SK-N-SH (cell line): ENCODE results near the gene TANC2. TPM values are rescaled to one million over a fixed set of nuclear protein-coding genes. Genes with fewer than 3 reads are reported as not detected.

Source experiments
- CTCF ChIA-PET: fragments of 300-600, 350-600 bp; formaldehyde crosslinking; extraction: SDS; loops from one replicate; lab custom pipeline; 2021; lab: Yijun Ruan, JAX
- POLR2A ChIA-PET: fragments of 350-600 bp; sonication (Branson Sonifier 250); formaldehyde crosslinking; extraction: SDS; loops from one replicate; lab custom pipeline; 2020; ENCODE audit warnings: antibody characterized with exemption, inconsistent platforms; lab: Yijun Ruan, JAX
- DNase-seq: peaks from one replicate; pipeline ENCODE4 v3.0.0; 2012
- H2AFZ ChIP-seq: fragments of 200-600 bp; sonication (generic); 2 replicates; pipeline ENCODE4 v1.8.1; 2016; ENCODE audit warnings: antibody characterized with exemption, mild to moderate bottlenecking, low read depth
- H3F3A ChIP-seq: fragments of 200-600 bp; sonication (generic); replicated peaks from 2 replicates; pipeline ENCODE3; 2016; ENCODE audit warnings: antibody characterized with exemption, mild to moderate bottlenecking; ENCODE audit not compliant: insufficient read depth
- H3K27ac ChIP-seq, 2 experiments: fragments of 200-500 bp in 1 of 2; fragments of 200-600 bp in 1 of 2; sonication (Bioruptor generic) in 1 of 2; sonication (generic), shearing (Covaris generic) in 1 of 2; 2 replicates each; pipeline versions ENCODE4 v1.5.1 to v1.6.1; 2014 to 2016; ENCODE audit warnings: low read depth in 2 of 2, inconsistent platforms in 1 of 2, low read length in 1 of 2, mild to moderate bottlenecking in 1 of 2, mixed read lengths in 1 of 2
- H3K27me3 ChIP-seq: fragments of 200-600 bp; sonication (generic), shearing (Covaris generic); 2 replicates; pipeline ENCODE4 v1.6.1; 2016; ENCODE audit warnings: mixed run types; ENCODE audit not compliant: insufficient read depth
- H3K36me3 ChIP-seq, 2 experiments: fragments of 200-500 bp in 1 of 2; fragments of 200-600 bp in 1 of 2; sonication (Bioruptor generic) in 1 of 2; sonication (generic) in 1 of 2; replicated peaks in 1 of 2; 2 replicates each; pipeline versions ENCODE3 to v1.5.1; 2014 to 2016; ENCODE audit warnings: low read length in 1 of 2, mild to moderate bottlenecking in 1 of 2; ENCODE audit not compliant: insufficient read depth in 2 of 2, control insufficient read depth in 1 of 2
- H3K4me1 ChIP-seq, 2 experiments: fragments of 200-500 bp in 1 of 2; fragments of 200-600 bp in 1 of 2; sonication (Bioruptor generic) in 1 of 2; sonication (generic), shearing (Covaris generic) in 1 of 2; 2 replicates each; pipeline versions ENCODE4 v1.5.1 to v1.6.1; 2014 to 2016; ENCODE audit warnings: low read depth in 1 of 2, low read length in 1 of 2, mixed run types in 1 of 2; ENCODE audit not compliant: insufficient read depth in 2 of 2, control insufficient read depth in 1 of 2
- H3K4me2 ChIP-seq: fragments of 200-600 bp; sonication (generic), shearing (Covaris generic); 2 replicates; pipeline ENCODE4 v1.6.1; 2017; ENCODE audit warnings: mixed run types
- H3K4me3 ChIP-seq, 2 experiments: fragments of 200-500 bp in 1 of 2; fragments of 200-600 bp in 1 of 2; sonication (Bioruptor generic) in 1 of 2; sonication (generic), shearing (Covaris generic) in 1 of 2; 2 replicates each; pipeline versions ENCODE4 v1.5.1 to v1.8.1; 2014 to 2016; ENCODE audit warnings: low read depth in 2 of 2, inconsistent platforms in 1 of 2, low read length in 1 of 2, mild to moderate bottlenecking in 1 of 2, mixed read lengths in 1 of 2, moderate library complexity in 1 of 2
- H3K79me2 ChIP-seq: fragments of 200-600 bp; sonication (generic); 2 replicates; pipeline ENCODE4 v1.8.1; 2017; ENCODE audit warnings: mild to moderate bottlenecking; ENCODE audit not compliant: insufficient read depth
- H3K9ac ChIP-seq: fragments of 200-600 bp; sonication (generic); 2 replicates; pipeline ENCODE4 v1.6.1; 2017; ENCODE audit warnings: mixed run types
- H3K9me2 ChIP-seq: fragments of 200-600 bp; sonication (generic); 2 replicates; pipeline ENCODE4 v1.6.1; 2017; ENCODE audit warnings: mixed run types
- H3K9me3 ChIP-seq: fragments of 200-600 bp; sonication (generic); 2 replicates; pipeline ENCODE4 v1.6.1; 2017; ENCODE audit warnings: mixed run types, mild to moderate bottlenecking, moderate library complexity
- H4K20me1 ChIP-seq: fragments of 200-600 bp; sonication (generic); 2 replicates; pipeline ENCODE4 v1.6.1; 2017; ENCODE audit warnings: mild to moderate bottlenecking, mixed run types; ENCODE audit not compliant: insufficient read depth
- CHD2 ChIP-seq: fragments of 150-350 bp; IDR thresholded peaks from 2 replicates; pipeline ENCODE4 v1.6.1; 2018; ENCODE audit warnings: low read length; ENCODE audit not compliant: partially characterized antibody
- CTCF ChIP-seq: fragments of 200-600 bp; sonication (generic); IDR thresholded peaks from 2 replicates; pipeline ENCODE4 v1.6.1; 2017; ENCODE audit warnings: antibody characterized with exemption, mild to moderate bottlenecking, moderate library complexity
- EP300 ChIP-seq, 2 experiments: IDR thresholded peaks; 2 replicates each; pipeline versions ENCODE4 v1.4.0 to v1.6.1; 2012; ENCODE audit warnings: borderline replicate concordance in 1 of 2, low read depth in 1 of 2, low read length in 1 of 2
- EZH2phosphoT487 ChIP-seq: fragments of 200-600 bp; sonication (generic); IDR thresholded peaks from 2 replicates; pipeline ENCODE4 v1.6.1; 2017; ENCODE audit warnings: low read depth, mixed run types, mild to moderate bottlenecking, antibody characterized with exemption, moderate library complexity, borderline replicate concordance
- FOSL2 ChIP-seq: IDR thresholded peaks from 2 replicates; pipeline ENCODE4 v1.4.0; 2012; ENCODE audit warnings: low read depth, mild to moderate bottlenecking, moderate library complexity, borderline replicate concordance
- FOXJ3 ChIP-seq: sonication (generic); formaldehyde crosslinking; IDR thresholded peaks from 2 replicates; pipeline ENCODE4 v1.5.1; 2020; ENCODE audit warnings: mild to moderate bottlenecking, missing genetic modification reagents
- FOXM1 ChIP-seq: IDR thresholded peaks from 2 replicates; pipeline ENCODE4 v1.4.0; 2012; ENCODE audit warnings: low read depth, mild to moderate bottlenecking
- GABPA ChIP-seq: IDR thresholded peaks from 2 replicates; pipeline ENCODE4 v1.4.0; 2012; ENCODE audit warnings: low read depth, mild to moderate bottlenecking
- GATA2 ChIP-seq: sonication (generic); formaldehyde crosslinking; IDR thresholded peaks from 2 replicates; pipeline ENCODE4 v1.5.0; 2020; ENCODE audit warnings: mild to moderate bottlenecking, missing genetic modification reagents
- IRF3 ChIP-seq: fragments of 150-350 bp; IDR thresholded peaks from 2 replicates; pipeline ENCODE4 v1.6.1; 2016; ENCODE audit warnings: mild to moderate bottlenecking, low read depth, low read length
- MAX ChIP-seq: IDR thresholded peaks from 2 replicates; pipeline ENCODE4 v1.4.0; 2012; ENCODE audit warnings: low read depth
- MXI1 ChIP-seq: IDR thresholded peaks from 2 replicates; pipeline ENCODE4 v1.6.1; 2012; ENCODE audit warnings: mild to moderate bottlenecking, low read depth, low read length, improper control_type of control experiment
- NRF1 ChIP-seq: IDR thresholded peaks from 2 replicates; pipeline ENCODE4 v1.6.1; 2012; ENCODE audit warnings: low read depth, mild to moderate bottlenecking, low read length
- PBX3 ChIP-seq: IDR thresholded peaks from 2 replicates; pipeline ENCODE4; 2012
- POLR2AphosphoS5 ChIP-seq: IDR thresholded peaks from 2 replicates; pipeline ENCODE4 v1.6.1; 2012; ENCODE audit warnings: low read depth, low read length
- RAD21 ChIP-seq: IDR thresholded peaks from 2 replicates; pipeline ENCODE4 v1.6.1; 2012; ENCODE audit warnings: mild to moderate bottlenecking, low read length
- RCOR1 ChIP-seq: fragments of 150-350 bp; IDR thresholded peaks from 2 replicates; pipeline ENCODE4 v1.6.1; 2017; ENCODE audit warnings: antibody characterized with exemption, low read length
- RFX5 ChIP-seq: IDR thresholded peaks from 2 replicates; pipeline ENCODE4 v1.6.1; 2012; ENCODE audit warnings: mild to moderate bottlenecking, improper control_type of control experiment, low read length
- RXRA ChIP-seq: IDR thresholded peaks from 2 replicates; pipeline ENCODE4 v1.4.0; 2012; ENCODE audit warnings: low read depth, mild to moderate bottlenecking, borderline replicate concordance
- SIN3A ChIP-seq: IDR thresholded peaks from 2 replicates; pipeline ENCODE4 v1.6.1; 2012; ENCODE audit warnings: low read depth, mild to moderate bottlenecking, low read length, moderate library complexity, borderline replicate concordance
- SMC3 ChIP-seq: IDR thresholded peaks from 2 replicates; pipeline ENCODE4 v1.6.1; 2012; ENCODE audit warnings: low read depth, low read length, improper control_type of control experiment
- TAF1 ChIP-seq: IDR thresholded peaks from 2 replicates; pipeline ENCODE4 v1.6.1; 2012; ENCODE audit warnings: low read depth, mild to moderate bottlenecking, low read length, moderate library complexity, borderline replicate concordance
- TEAD4 ChIP-seq: IDR thresholded peaks from 2 replicates; pipeline ENCODE4 v1.4.0; 2012; ENCODE audit warnings: mild to moderate bottlenecking, borderline replicate concordance; ENCODE audit not compliant: insufficient read depth
- USF1 ChIP-seq: IDR thresholded peaks from 2 replicates; pipeline ENCODE4 v1.4.0; 2012; ENCODE audit warnings: low read depth, borderline replicate concordance
- USF2 ChIP-seq: fragments of 150-350 bp; IDR thresholded peaks from 2 replicates; pipeline ENCODE4 v1.6.1; 2017; ENCODE audit warnings: antibody characterized with exemption, low read length, low read depth, borderline replicate concordance
- WGBS: methylation state at CpG from one replicate; pipeline ENCODE4 v1.1.6; 2017; ENCODE audit warnings: low lambda C conversion rate; 5-methylcytosine and 5-hydroxymethylcytosine counted together
- polyA plus RNA-seq, 3 experiments: library from polyadenylated mRNA; depleted of rRNA; stranded (reverse); fragments of >200 nt; gene quantifications; 2 replicates each; pipeline ENCODE4 v1.2.3, GENCODE V29; 2012

The TANC2 gene
- polyA plus RNA-seq, 1 of the 3 experiments (the other 2 are of a cell fraction): 23.0 TPM

- H3K4me2 ChIP-seq: peak overlapping the region; percentile 76
- peak overlapping the region; percentile 77 to 90 for H3K4me3 ChIP-seq
- H3K9me2 ChIP-seq: no peaks in the 10 kb centered on the region
- ChIA-PET CTCF (interaction anchor here (0.6 to 5.1 kb wide), 13 partner anchors 8 to 645 kb away, joined by 3 to 61 read pairs (median 4); no protein-coding TSS in a partner anchor), POLR2A (interaction anchor here (0.6 to 1.2 kb wide), 5 partner anchors 42 to 260 kb away, joined by 3 read pairs; no protein-coding TSS in a partner anchor)
- 0 out of 2 replicates have a peak overlapping the region, but pooled peaks have one; percentile 19 for H2AFZ ChIP-seq
- WGBS: 2% methylated on average over 35 of the region's 80 CpGs
- TF ChIP-seq TEAD4 (no peak), EZH2phosphoT487 (no peak), RFX5 (no peak), RAD21 (peak; percentile 9; the same call in 1 of the 2 replicates), PBX3 (no peak), FOXJ3 (no peak), USF1 (no peak), FOXM1 (no peak), RCOR1 (no peak), USF2 (no peak), POLR2AphosphoS5 (no peak; the same call in 1 of the 2 replicates), EP300 (IDR thresholded peaks at IDR 0.05; ENCODE audit: borderline replicate concordance in 1 of 2, low read depth in 1 of 2, low read length in 1 of 2) (no peak), GATA2 (CRISPR knock-in tag) (no peak), MAX (peak; percentile 42), CHD2 (no peak), SMC3 (0 out of 2 replicates have a peak, but pooled peaks have one; percentile 2), FOSL2 (no peak), MXI1 (peak; percentile 76; the same call in 1 of the 2 replicates), RXRA (no peak), GABPA (no peak), SIN3A (peak; percentile 59; the same call in 1 of the 2 replicates), IRF3 (no peak), CTCF (no peak), TAF1 (no peak), NRF1 (no peak)
- peaks cover 4 to 32% of the 10 kb centered on the region in 2 experiments; a peak in 3 of 4 replicates for H3K4me1 ChIP-seq
- peak overlapping the region; percentile 80 for H3K9ac ChIP-seq
- H4K20me1 ChIP-seq: peaks cover 18% of the 10 kb centered on the region
- no peak for DNase-seq
- peak overlapping the region; percentile 51 to 92 for H3K27ac ChIP-seq
- peaks cover 16% of the 10 kb centered on the region for H3F3A ChIP-seq
- H3K9me3 ChIP-seq: no peaks in the 10 kb centered on the region
- peaks cover 2 to 4% of the 10 kb centered on the region in 2 experiments for H3K36me3 ChIP-seq
- H3K27me3 ChIP-seq: no peaks in the 10 kb centered on the region
- peaks cover 52% of the 10 kb centered on the region for H3K79me2 ChIP-seq
These were observed 580 bp downstream of the TANC2 start for GRCh38 chr17:62966426-62967204.
